8988T (cell line): ENCODE data around the gene LILRA5.
"Not testable (repeated sequence)": the region's sequence is repeated elsewhere in the genome, so short reads cannot be mapped to it uniquely, and the experiment has no call there.

Source experiments
- DNase-seq: peaks from one replicate; pipeline ENCODE4 v3.0.0; 2011

Gene LILRA5

DNA sequence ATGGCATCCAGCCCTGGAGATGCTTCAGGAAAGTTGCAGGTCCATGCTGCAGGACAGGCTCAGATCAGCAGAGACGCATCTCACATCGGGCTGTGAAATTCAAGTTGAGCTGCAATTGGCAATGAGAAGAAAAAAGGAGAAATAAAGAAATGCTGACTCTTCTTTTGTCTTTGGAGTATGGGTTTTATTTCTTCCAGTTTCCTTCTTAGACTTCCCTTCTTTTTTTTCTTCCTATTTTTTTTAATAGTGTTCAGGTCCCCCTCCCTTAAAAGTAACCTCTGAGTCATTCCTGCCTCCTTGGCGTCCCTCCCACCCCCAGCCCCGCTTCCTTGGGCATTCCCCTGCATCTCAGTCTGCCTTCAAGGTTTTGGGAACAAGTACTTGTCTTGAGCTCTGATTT, 41.4 kb downstream of the LILRA5 start:
- not testable (repeated sequence) for DNase-seq

DNA sequence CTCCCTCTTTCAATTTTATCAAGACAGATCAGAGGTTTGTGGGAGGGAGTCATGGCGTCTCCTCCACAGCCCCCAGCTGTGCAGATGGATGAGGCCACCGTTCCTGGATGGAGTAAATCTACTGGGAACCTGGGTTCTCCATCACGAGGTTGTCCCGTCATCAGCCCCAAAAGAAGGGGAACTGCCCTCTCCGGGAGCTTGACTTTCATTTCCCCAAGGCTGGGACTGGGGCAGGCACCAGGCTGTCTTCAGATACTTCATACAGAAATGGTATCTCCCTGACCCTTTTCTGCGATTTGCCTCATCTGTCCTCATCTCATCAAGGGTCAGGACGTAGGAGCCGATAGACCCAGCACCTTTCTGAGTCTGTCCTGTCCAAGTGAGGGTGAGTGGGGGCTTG, 41.9 kb downstream of the LILRA5 start:
- no peak for DNase-seq

DNA sequence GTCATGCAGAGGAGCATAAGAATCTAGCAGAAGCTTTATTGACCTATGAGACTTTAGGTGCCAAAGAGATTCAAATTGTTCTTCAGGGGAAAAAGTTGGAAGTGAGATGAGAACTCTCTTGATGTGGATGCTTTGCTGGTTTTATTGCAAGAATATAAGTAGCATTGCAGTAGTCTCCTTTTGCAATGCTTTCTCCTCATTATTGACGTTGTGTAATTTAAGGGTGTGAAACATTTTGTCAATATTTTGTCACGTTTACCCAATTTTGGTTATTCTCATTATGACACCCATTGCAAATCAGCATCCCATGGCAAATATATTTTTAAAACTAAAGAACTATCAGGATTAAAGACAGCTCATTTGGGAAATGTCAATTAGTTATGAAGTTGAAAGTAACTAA, 44.0 kb downstream of the LILRA5 start:
- DNase-seq, result no peak

DNA sequence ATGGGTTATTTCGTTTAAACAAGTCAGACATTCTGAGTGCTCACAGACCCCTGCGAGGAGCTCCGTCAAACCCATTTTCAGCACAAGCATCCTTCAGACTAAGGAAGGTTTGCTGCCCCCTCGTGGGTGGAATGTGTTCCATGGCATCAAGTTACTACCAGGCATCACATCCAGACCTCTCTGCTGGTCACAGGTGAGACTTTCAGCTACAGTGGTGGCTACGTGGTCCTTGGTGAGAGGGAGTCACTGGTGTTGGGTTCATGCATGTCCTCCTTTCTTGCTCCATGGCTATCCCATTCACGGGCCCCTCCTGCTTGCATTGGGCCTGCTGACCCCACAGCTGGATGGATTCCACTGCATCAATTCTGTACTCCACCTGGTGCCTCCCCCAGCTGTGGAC, 46.8 kb downstream of the LILRA5 start:
- no peak for DNase-seq

DNA sequence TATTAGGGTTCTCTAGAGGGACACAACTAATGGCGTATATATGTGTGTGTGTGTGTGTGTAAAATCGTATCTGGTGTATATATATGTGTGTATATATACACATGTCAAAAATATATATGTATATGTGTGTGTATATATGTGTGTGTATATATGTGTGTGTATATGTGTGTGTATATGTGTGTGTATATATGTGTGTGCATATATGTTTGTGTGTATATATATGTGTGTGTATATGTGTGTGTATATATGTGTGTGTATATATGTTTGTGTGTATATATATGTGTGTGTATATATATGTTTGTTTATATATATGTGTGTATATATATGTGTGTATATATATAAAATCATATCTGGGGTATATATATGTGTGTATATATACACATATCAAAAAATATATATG, 50.5 kb downstream of the LILRA5 start:
- DNase-seq, result no peak

DNA sequence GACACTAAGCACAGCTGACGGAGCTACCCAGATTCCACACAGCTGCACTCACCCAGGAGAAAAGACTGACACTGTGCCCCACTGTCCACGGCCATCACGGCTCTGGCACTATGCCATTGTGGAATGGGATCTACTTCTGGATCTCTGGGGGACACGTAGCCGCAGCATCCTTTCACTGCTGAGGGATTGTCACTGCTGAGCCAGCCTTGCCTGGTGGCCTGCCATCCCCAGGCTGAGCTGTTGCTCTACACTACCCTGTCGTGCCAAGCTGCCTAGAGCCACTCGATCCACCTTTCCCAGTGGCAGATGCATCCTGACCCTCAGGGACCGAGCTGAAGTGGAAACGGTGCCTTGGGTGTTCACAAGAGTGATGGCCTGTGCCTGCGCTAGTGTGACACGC, 50.9 kb downstream of the LILRA5 start:
- DNase-seq, result no peak

DNA sequence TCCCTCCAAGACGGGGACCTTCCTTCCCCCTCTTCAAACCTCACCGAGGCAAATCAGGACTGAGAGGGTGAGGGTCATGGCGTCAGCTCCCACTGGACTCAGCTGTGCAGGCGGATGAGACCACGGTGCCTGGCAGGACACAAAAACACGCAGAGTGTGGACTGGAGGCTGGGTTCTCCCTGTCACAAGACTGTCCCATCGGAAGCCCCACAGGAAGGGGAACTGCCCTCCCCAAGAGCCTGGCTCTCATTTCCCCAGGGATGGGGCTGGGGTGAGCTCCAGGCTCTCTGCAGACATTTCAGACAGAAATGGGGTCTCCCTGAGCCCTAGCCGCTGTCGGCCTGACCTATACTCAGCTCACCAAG, 55.9 kb downstream of the LILRA5 start, which contains the start of gene LILRB5:
TSS of gene LILRB5 (minus strand) at position 158 of the 365 bp plus-strand sequence. CDS start at position 78, 80 bp downstream.
- no peak for DNase-seq
